ENCODE data around the gene BEAN1. TPM values are rescaled to one million over a fixed set of nuclear protein-coding genes. Genes with fewer than 3 reads are reported as not detected.

Gene BEAN1
- total and polyA plus RNA-seq, 2 experiments from 2014 or later: 0.07 to 0.10 TPM

DNA sequence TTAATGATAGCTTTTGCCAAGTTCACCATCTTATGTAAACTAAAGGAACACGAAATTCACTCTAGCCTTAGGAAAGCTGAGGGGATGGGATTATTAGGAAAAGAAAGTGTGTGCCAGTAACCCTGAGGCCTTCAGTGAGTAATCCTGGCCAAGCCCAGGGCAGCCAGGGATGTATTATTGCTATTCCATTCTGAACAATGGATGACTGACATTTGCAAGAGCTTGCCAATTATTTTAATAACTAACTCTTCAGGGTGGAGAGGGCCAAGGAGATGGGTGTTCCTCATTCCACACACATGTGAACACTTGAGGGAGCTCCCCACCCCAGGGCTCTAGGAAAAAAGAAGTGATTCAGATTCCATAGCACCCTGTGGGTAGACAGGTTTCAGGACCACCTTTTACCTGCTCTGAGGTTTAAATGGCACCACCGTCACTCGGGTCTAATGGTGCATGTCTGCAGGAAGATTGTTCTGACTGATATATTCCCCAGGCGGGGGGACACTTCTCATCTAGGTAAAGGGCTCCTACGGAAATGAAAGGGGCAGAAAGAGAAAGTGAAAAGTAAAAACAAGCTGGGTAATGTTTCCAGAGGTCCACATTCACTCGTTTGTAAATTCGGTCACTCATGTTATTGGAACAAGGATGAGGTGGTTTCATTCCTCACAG, 81.3 kb downstream of the BEAN1 start:
- H3K27ac Mint-ChIP-seq: no peak overlapping the region
- peaks cover 6% of the 10 kb centered on the region for H3K27me3 Mint-ChIP-seq (ENCODE audit: insufficient read depth, low read depth, poor library complexity)
- no peaks in the 10 kb centered on the region for H3K9me3 Mint-ChIP-seq
- Histone ChIP-seq H3K4me2 (no peak overlapping the region), H3K4me3 (no peak overlapping the region), H3K36me3 (ENCODE audit: insufficient read depth) (no peaks in the 10 kb centered on the region), H3K4me1 (ENCODE audit: insufficient read depth) (peaks cover 14% of the 10 kb centered on the region), H3K9me2 (ENCODE audit: insufficient read depth) (no peaks in the 10 kb centered on the region), H3K27ac (ENCODE audit: low read depth) (no peak overlapping the region), H2AFZ (no peak overlapping the region), H3K27me3 (ENCODE audit: insufficient read depth) (no peaks in the 10 kb centered on the region), H4K20me1 (replicated peaks; ENCODE audit: insufficient read depth) (no peaks in the 10 kb centered on the region), H3K79me2 (replicated peaks; ENCODE audit: insufficient read depth) (no peaks in the 10 kb centered on the region), H3F3A (replicated peaks; ENCODE audit: low read depth) (no peaks in the 10 kb centered on the region)
- H3K4me3 Mint-ChIP-seq: no peak overlapping the region
- DNase-seq (ENCODE audit: low spot score) (no peak), ATAC-seq (no peak)
- no peak for TF ChIP-seq JUNB (IDR thresholded peaks at IDR 0.05; ENCODE audit: unreplicated experiment)
- TF ChIP-seq, protein P1, sequence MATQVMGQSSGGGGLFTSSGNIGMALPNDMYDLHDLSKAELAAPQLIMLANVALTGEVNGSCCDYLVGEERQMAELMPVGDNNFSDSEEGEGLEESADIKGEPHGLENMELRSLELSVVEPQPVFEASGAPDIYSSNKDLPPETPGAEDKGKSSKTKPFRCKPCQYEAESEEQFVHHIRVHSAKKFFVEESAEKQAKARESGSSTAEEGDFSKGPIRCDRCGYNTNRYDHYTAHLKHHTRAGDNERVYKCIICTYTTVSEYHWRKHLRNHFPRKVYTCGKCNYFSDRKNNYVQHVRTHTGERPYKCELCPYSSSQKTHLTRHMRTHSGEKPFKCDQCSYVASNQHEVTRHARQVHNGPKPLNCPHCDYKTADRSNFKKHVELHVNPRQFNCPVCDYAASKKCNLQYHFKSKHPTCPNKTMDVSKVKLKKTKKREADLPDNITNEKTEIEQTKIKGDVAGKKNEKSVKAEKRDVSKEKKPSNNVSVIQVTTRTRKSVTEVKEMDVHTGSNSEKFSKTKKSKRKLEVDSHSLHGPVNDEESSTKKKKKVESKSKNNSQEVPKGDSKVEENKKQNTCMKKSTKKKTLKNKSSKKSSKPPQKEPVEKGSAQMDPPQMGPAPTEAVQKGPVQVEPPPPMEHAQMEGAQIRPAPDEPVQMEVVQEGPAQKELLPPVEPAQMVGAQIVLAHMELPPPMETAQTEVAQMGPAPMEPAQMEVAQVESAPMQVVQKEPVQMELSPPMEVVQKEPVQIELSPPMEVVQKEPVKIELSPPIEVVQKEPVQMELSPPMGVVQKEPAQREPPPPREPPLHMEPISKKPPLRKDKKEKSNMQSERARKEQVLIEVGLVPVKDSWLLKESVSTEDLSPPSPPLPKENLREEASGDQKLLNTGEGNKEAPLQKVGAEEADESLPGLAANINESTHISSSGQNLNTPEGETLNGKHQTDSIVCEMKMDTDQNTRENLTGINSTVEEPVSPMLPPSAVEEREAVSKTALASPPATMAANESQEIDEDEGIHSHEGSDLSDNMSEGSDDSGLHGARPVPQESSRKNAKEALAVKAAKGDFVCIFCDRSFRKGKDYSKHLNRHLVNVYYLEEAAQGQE (IDR thresholded peaks at IDR 0.05; ENCODE audit: unreplicated experiment): no peak
- no peak for TF ChIP-seq EZH2 (IDR thresholded peaks at IDR 0.05; ENCODE audit: low read depth, unreplicated experiment)
- TF ChIP-seq, protein P2, sequence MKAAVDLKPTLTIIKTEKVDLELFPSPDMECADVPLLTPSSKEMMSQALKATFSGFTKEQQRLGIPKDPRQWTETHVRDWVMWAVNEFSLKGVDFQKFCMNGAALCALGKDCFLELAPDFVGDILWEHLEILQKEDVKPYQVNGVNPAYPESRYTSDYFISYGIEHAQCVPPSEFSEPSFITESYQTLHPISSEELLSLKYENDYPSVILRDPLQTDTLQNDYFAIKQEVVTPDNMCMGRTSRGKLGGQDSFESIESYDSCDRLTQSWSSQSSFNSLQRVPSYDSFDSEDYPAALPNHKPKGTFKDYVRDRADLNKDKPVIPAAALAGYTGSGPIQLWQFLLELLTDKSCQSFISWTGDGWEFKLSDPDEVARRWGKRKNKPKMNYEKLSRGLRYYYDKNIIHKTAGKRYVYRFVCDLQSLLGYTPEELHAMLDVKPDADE (IDR thresholded peaks at IDR 0.05): no peak
- TF ChIP-seq, protein P3, sequence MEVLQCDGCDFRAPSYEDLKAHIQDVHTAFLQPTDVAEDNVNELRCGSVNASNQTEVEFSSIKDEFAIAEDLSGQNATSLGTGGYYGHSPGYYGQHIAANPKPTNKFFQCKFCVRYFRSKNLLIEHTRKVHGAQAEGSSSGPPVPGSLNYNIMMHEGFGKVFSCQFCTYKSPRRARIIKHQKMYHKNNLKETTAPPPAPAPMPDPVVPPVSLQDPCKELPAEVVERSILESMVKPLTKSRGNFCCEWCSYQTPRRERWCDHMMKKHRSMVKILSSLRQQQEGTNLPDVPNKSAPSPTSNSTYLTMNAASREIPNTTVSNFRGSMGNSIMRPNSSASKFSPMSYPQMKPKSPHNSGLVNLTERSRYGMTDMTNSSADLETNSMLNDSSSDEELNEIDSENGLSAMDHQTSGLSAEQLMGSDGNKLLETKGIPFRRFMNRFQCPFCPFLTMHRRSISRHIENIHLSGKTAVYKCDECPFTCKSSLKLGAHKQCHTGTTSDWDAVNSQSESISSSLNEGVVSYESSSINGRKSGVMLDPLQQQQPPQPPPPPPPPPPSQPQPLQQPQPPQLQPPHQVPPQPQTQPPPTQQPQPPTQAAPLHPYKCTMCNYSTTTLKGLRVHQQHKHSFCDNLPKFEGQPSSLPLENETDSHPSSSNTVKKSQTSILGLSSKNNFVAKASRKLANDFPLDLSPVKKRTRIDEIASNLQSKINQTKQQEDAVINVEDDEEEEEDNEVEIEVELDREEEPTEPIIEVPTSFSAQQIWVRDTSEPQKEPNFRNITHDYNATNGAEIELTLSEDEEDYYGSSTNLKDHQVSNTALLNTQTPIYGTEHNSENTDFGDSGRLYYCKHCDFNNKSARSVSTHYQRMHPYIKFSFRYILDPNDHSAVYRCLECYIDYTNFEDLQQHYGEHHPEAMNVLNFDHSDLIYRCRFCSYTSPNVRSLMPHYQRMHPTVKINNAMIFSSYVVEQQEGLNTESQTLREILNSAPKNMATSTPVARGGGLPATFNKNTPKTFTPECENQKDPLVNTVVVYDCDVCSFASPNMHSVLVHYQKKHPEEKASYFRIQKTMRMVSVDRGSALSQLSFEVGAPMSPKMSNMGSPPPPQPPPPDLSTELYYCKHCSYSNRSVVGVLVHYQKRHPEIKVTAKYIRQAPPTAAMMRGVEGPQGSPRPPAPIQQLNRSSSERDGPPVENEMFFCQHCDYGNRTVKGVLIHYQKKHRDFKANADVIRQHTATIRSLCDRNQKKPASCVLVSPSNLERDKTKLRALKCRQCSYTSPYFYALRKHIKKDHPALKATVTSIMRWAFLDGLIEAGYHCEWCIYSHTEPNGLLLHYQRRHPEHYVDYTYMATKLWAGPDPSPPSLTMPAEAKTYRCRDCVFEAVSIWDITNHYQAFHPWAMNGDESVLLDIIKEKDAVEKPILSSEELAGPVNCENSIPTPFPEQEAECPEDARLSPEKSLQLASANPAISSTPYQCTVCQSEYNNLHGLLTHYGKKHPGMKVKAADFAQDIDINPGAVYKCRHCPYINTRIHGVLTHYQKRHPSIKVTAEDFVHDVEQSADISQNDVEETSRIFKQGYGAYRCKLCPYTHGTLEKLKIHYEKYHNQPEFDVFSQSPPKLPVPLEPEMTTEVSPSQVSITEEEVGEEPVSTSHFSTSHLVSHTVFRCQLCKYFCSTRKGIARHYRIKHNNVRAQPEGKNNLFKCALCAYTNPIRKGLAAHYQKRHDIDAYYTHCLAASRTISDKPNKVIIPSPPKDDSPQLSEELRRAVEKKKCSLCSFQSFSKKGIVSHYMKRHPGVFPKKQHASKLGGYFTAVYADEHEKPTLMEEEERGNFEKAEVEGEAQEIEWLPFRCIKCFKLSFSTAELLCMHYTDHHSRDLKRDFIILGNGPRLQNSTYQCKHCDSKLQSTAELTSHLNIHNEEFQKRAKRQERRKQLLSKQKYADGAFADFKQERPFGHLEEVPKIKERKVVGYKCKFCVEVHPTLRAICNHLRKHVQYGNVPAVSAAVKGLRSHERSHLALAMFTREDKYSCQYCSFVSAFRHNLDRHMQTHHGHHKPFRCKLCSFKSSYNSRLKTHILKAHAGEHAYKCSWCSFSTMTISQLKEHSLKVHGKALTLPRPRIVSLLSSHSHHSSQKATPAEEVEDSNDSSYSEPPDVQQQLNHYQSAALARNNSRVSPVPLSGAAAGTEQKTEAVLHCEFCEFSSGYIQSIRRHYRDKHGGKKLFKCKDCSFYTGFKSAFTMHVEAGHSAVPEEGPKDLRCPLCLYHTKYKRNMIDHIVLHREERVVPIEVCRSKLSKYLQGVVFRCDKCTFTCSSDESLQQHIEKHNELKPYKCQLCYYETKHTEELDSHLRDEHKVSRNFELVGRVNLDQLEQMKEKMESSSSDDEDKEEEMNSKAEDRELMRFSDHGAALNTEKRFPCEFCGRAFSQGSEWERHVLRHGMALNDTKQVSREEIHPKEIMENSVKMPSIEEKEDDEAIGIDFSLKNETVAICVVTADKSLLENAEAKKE (CRISPR knock-in tag; IDR thresholded peaks at IDR 0.05): no peak
- TF ChIP-seq POLR2AphosphoS5 (IDR thresholded peaks at IDR 0.05; ENCODE audit: low read depth): no peak
- no peak for TF ChIP-seq EZH2phosphoT487 (IDR thresholded peaks at IDR 0.05; ENCODE audit: unreplicated experiment)
- no peak for TF ChIP-seq ZNF114 (CRISPR knock-in tag; IDR thresholded peaks at IDR 0.05)
- TF ChIP-seq NANOG (IDR thresholded peaks at IDR 0.05; ENCODE audit: borderline replicate concordance): no peak
- TF ChIP-seq STAT1 (IDR thresholded peaks at IDR 0.05; ENCODE audit: unreplicated experiment): no peak
- no peak for TF ChIP-seq ZNF331 (CRISPR knock-in tag; IDR thresholded peaks at IDR 0.05; ENCODE audit: low read depth)
- no peak for TF ChIP-seq CREB1 (CRISPR knock-in tag; IDR thresholded peaks at IDR 0.05; ENCODE audit: low read depth)
- TF ChIP-seq, protein P4, sequence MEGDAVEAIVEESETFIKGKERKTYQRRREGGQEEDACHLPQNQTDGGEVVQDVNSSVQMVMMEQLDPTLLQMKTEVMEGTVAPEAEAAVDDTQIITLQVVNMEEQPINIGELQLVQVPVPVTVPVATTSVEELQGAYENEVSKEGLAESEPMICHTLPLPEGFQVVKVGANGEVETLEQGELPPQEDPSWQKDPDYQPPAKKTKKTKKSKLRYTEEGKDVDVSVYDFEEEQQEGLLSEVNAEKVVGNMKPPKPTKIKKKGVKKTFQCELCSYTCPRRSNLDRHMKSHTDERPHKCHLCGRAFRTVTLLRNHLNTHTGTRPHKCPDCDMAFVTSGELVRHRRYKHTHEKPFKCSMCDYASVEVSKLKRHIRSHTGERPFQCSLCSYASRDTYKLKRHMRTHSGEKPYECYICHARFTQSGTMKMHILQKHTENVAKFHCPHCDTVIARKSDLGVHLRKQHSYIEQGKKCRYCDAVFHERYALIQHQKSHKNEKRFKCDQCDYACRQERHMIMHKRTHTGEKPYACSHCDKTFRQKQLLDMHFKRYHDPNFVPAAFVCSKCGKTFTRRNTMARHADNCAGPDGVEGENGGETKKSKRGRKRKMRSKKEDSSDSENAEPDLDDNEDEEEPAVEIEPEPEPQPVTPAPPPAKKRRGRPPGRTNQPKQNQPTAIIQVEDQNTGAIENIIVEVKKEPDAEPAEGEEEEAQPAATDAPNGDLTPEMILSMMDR (conservative IDR thresholded peaks at IDR 0.05; ENCODE audit: low read depth in 2 of 2): no peak
- H3K36me3 Mint-ChIP-seq (ENCODE audit: low read depth): peaks cover 4% of the 10 kb centered on the region; the same call in 2 of the 3 replicates
- H3K4me1 Mint-ChIP-seq: peaks cover 24% of the 10 kb centered on the region

Measured in GM23338 (cell line).